IPS-18a (cell line): ENCODE data around the gene MRPS23.

Experiments used
- H3K27ac ChIP-seq: one replicate; pipeline ENCODE4 v1.5.1; 2013; ENCODE audit warnings: low read length
- H3K27me3 ChIP-seq: one replicate; pipeline ENCODE4 v1.6.1; 2013; ENCODE audit warnings: mild to moderate bottlenecking, low read length; ENCODE audit not compliant: control insufficient read depth, insufficient read depth
- H3K36me3 ChIP-seq: one replicate; pipeline ENCODE4 v1.6.1; 2013; ENCODE audit warnings: low read depth, low read length; ENCODE audit not compliant: control insufficient read depth
- H3K4me1 ChIP-seq: one replicate; pipeline ENCODE4 v1.6.1; 2013; ENCODE audit warnings: low read depth, low read length; ENCODE audit not compliant: control insufficient read depth
- H3K4me3 ChIP-seq: one replicate; pipeline ENCODE4 v1.5.1; 2013; ENCODE audit warnings: low read length
- H3K9ac ChIP-seq: one replicate; pipeline ENCODE4 v1.6.1; 2013; ENCODE audit warnings: mild to moderate bottlenecking, low read length, moderate library complexity
- H3K9me3 ChIP-seq: one replicate; pipeline ENCODE4 v1.6.1; 2013; ENCODE audit warnings: low read depth, low read length; ENCODE audit not compliant: control insufficient read depth

MRPS23 gene

GRCh38 chr17:57849874-57850754 lies at the start of gene MRPS23:
TSS of gene MRPS23 (minus strand) at chr17:57850044. CDS start at chr17:57850010, 34 bp downstream.
- H3K9me3 ChIP-seq, result no peaks in the 10 kb centered on the region
- peaks cover 5% of the 10 kb centered on the region for H3K4me1 ChIP-seq
- peak within 1 kb of the TSS; percentile 28 for H3K27ac ChIP-seq
- peak within 1 kb of the TSS; percentile 62 for H3K9ac ChIP-seq
- H3K36me3 ChIP-seq, result peaks cover 7% of the 10 kb centered on the region
- H3K4me3 ChIP-seq, result peak within 1 kb of the TSS; percentile 90
- H3K27me3 ChIP-seq, result no peaks in the 10 kb centered on the region

DNA sequence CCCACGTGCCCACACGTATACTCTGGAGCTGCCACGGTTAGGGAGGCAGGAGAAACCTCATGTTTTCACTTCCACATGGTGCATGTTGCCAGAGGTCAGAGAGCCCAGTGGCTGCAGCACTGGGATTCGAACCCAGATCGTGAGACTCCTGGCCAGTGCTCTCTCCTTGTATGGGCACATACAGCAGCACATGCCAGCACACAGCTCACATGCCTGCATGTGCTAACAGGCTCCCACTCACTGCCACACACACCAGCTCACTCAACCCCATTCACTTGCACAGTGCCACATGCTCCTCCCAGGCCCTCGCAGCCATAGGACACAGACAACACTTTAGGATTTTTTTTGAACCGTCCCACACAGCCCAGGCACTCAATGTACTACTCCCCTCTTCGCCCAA lies 49.5 kb upstream of the MRPS23 start:
- Histone ChIP-seq H3K27ac (no peak overlapping the region), H3K9ac (no peak overlapping the region), H3K27me3 (no peaks in the 10 kb centered on the region), H3K4me3 (no peak overlapping the region), H3K36me3 (no peaks in the 10 kb centered on the region), H3K4me1 (peaks cover 16% of the 10 kb centered on the region), H3K9me3 (no peaks in the 10 kb centered on the region)

DNA sequence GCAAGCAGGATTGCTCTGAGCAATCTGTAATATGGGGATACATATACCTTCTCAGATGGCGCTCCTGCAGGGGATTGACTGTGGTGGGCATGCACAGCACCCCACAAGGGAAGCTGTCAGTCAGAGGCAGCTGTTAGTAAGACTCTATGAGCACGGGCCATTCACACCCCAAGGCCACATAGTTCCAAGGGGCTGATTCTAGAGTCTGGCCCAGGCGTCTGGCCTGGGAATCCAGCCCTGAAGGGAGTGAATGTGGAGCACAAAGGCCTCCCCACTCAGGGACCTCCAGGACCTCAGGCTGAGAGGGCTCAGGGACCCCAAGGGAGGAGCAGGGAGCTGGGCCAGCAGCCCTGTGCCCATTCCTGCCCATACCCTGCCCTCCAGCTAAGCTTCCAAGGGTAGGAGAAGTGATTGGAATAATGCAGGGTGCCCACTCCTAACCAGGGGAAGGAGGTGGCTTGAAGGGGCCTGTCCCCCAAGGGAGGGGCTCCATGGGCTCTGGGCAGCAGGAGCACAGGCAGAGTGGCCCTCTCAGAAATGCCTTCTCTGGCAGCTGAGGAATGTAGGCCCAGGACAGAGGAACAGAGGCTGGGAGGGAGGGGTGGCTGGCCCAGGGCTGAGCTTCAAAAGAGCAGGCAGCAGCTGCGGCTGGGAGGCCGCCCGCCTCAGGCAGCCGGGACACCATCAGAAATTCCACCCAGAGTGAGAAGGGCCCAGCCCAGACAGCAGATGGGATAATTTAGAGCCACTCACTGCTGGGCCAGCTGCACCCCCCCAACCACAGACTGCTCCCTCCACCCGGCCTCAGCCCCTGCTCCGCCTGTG lies 48.9 kb upstream of the MRPS23 start:
- Histone ChIP-seq H3K27ac (no peak overlapping the region), H3K36me3 (no peaks in the 10 kb centered on the region), H3K4me3 (no peak overlapping the region), H3K9me3 (no peaks in the 10 kb centered on the region), H3K9ac (peak overlapping the region; percentile 9), H3K27me3 (no peaks in the 10 kb centered on the region), H3K4me1 (peaks cover 13% of the 10 kb centered on the region)

- H3K4me1 ChIP-seq, result peaks cover 24% of the 10 kb centered on the region
Measured at GRCh38 chr17:57895382-57896060, 45.7 kb upstream of the MRPS23 start.

GRCh38 chr17:57894848-57895247 lies 45.0 kb upstream of the MRPS23 start:
- Histone ChIP-seq H3K27me3 (no peaks in the 10 kb centered on the region), H3K9me3 (no peaks in the 10 kb centered on the region), H3K9ac (no peak overlapping the region), H3K4me3 (no peak overlapping the region), H3K36me3 (no peaks in the 10 kb centered on the region), H3K4me1 (peaks cover 24% of the 10 kb centered on the region), H3K27ac (no peak overlapping the region)

More at GRCh38 chr17:57895382-57896060, 45.7 kb upstream of the MRPS23 start:
- H3K27me3 ChIP-seq, result no peaks in the 10 kb centered on the region
- no peak overlapping the region for H3K9ac ChIP-seq
- H3K27ac ChIP-seq, result no peak overlapping the region
- H3K36me3 ChIP-seq, result no peaks in the 10 kb centered on the region
- no peaks in the 10 kb centered on the region for H3K9me3 ChIP-seq
- no peak overlapping the region for H3K4me3 ChIP-seq

DNA sequence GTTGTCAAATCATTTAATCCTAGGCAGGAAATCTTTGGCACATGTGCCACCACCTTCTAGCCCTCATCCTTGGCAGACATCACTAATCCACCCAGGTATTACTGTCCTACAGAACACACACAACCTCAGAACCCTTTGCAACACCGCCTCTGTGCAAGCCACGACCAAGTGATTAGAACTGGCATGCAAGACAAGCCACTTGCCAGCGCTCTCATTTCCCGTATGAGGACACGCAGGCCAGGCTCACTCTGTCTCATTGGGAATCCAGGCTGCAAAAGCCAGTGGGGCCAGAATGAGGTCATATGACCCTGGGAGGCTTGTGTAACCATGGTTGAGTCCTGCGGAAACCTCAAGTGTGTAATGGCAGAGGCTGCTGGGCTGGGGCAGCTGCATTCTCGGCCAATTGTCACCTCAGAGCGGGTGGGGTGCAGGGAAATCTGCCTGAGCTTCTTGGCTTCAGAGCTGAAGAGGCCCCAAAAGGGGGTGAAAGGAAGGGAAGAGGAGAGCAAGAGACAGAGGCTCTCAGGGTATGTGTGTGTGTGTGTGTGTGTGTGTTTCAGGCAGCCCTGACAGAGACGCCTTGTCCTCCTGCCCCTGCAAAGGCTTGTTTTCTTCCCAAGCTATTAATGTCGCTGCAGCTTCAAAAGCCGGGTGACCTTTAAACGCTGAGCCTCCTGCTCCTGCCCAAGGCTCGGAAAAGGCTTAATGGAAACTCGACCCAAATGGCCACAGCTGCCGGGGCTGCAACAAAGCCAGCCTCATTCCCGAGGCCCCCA lies 43.2 kb upstream of the MRPS23 start:
- H3K9me3 ChIP-seq, result no peaks in the 10 kb centered on the region
- peak overlapping the region; percentile 25 for H3K4me3 ChIP-seq
- peaks cover 15% of the 10 kb centered on the region for H3K4me1 ChIP-seq
- no peaks in the 10 kb centered on the region for H3K36me3 ChIP-seq
- H3K27me3 ChIP-seq, result no peaks in the 10 kb centered on the region
- H3K27ac ChIP-seq, result peak overlapping the region; percentile 75
- no peak overlapping the region for H3K9ac ChIP-seq

DNA sequence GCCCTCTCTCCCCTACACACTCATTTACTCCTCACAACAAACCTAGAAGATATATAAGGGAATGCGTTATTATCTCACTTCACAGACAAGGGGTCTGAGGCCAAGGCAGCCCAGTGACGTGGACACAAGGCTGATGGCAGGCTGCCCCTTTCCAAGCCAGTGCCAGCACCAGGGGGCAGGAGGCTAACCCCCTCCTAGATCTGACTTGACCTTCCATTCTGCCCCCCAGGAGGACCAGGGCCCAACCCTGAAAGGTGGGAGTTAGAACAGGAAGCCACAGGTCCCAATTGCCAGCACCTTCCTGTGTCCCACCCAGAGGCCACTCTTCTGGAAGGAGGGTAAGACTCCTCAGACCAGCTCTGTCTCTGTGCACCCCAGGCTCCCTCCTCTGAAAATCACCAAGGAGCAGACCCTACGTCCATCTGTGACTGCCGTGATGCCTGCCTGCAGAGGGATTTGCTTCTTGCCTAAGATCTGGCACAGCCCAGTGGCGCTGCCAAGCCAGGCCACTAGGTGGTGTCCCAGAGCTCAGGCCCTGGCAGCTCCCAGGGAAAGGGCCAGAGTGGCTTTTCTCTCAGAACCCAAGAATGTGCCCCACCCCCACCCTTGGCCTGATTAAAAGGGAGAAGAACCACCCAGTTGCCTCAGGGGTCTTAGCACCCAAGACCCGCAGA lies 42.4 kb upstream of the MRPS23 start:
- H3K9ac ChIP-seq, result no peak overlapping the region

GRCh38 chr17:57890857-57891232 lies 41.0 kb upstream of the MRPS23 start:
- H3K27ac ChIP-seq, result no peak overlapping the region
- peaks cover 11% of the 10 kb centered on the region for H3K4me1 ChIP-seq
- H3K36me3 ChIP-seq, result no peaks in the 10 kb centered on the region
- H3K27me3 ChIP-seq, result no peaks in the 10 kb centered on the region
- no peak overlapping the region for H3K9ac ChIP-seq
- H3K9me3 ChIP-seq, result no peaks in the 10 kb centered on the region
- H3K4me3 ChIP-seq, result no peak overlapping the region

More for the DNA sequence above, 42.4 kb upstream of the MRPS23 start:
- Histone ChIP-seq H3K4me3 (peak overlapping the region; percentile 25), H3K27ac (no peak overlapping the region), H3K36me3 (no peaks in the 10 kb centered on the region), H3K4me1 (peaks cover 11% of the 10 kb centered on the region), H3K27me3 (no peaks in the 10 kb centered on the region), H3K9me3 (no peaks in the 10 kb centered on the region)

GRCh38 chr17:57889892-57890856 lies 40.3 kb upstream of the MRPS23 start:
- peaks cover 11% of the 10 kb centered on the region for H3K4me1 ChIP-seq

DNA sequence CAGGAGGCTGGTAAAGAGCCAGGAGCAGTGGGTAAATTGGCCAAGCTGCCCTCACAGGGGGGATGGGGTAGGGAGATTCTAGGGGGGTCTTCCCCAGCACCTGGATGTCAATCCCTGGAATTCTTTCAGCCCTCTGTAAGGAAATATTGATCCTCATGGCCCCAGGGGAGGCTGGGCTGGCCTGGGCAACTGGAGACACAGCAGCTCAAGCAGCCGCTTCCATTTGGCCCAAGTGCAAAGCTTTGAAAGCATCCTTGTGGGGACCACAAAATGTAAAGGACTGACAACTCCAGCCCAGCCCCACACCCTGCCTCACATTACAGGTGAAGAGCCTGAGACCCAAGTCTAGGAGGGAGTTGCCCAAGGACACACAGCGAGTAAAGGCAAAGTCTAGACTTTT lies 39.4 kb upstream of the MRPS23 start:
- Histone ChIP-seq H3K9me3 (no peaks in the 10 kb centered on the region), H3K36me3 (no peaks in the 10 kb centered on the region), H3K4me1 (peaks cover 11% of the 10 kb centered on the region), H3K9ac (no peak overlapping the region), H3K27me3 (no peaks in the 10 kb centered on the region), H3K27ac (no peak overlapping the region), H3K4me3 (no peak overlapping the region)

More at GRCh38 chr17:57889892-57890856, 40.3 kb upstream of the MRPS23 start:
- Histone ChIP-seq H3K9me3 (no peaks in the 10 kb centered on the region), H3K4me3 (no peak overlapping the region), H3K9ac (no peak overlapping the region), H3K36me3 (no peaks in the 10 kb centered on the region), H3K27me3 (no peaks in the 10 kb centered on the region), H3K27ac (no peak overlapping the region)
